GM19455 (cell line): ENCODE data around the gene UBFD1.
"Not testable (repeated sequence)": the region's sequence is repeated elsewhere in the genome, so short reads cannot be mapped to it uniquely, and the experiment has no call there.

Experiments
- ATAC-seq: cut with Tn5 transposase; IDR thresholded peaks from one replicate; pipeline ENCODE4 v1.9.1; 2021; ENCODE audit not compliant: unreplicated experiment

The UBFD1 gene

GRCh38 chr16:23607726-23608125 lies 50.2 kb downstream of the UBFD1 start:
- ATAC-seq: no peak

DNA sequence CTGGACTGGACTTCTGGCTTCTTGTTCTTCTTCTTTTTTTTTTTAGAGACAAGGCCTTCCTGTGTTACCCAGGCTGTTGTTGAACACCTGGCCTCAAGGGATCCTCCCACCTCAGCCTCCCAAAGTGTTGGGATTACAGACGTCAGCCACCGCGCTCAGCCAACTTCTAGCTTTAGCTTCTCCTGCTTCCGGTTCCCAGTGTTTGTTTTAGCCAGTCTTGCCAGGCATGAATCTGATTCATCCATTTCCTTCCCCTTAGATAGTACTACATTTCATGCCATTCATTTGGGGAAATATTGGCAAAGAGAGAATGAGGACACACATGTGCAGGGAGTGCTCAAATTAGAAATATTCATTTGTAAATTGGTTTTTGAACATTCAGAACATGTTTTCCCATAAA lies 50.7 kb downstream of the UBFD1 start:
- no peak for ATAC-seq

GRCh38 chr16:23609929-23610328 lies 52.4 kb downstream of the UBFD1 start:
- ATAC-seq: no peak

GRCh38 chr16:23610905-23611304 lies 53.4 kb downstream of the UBFD1 start:
- not testable (repeated sequence) for ATAC-seq

GRCh38 chr16:23611936-23612335 lies 54.4 kb downstream of the UBFD1 start:
- ATAC-seq: no peak

GRCh38 chr16:23615805-23616204 lies 58.3 kb downstream of the UBFD1 start:
- ATAC-seq: no peak
